ENCODE results near the gene PAQR8. TPM values are rescaled to one million over a fixed set of nuclear protein-coding genes. Genes with fewer than 3 reads are reported as not detected.
A peak's percentile ranks its signal among the peaks of the same experiment; 100 is the strongest.

The PAQR8 gene
- total RNA-seq, 2 donors from 2014 or later = 2.6 to 5.6 TPM

DNA sequence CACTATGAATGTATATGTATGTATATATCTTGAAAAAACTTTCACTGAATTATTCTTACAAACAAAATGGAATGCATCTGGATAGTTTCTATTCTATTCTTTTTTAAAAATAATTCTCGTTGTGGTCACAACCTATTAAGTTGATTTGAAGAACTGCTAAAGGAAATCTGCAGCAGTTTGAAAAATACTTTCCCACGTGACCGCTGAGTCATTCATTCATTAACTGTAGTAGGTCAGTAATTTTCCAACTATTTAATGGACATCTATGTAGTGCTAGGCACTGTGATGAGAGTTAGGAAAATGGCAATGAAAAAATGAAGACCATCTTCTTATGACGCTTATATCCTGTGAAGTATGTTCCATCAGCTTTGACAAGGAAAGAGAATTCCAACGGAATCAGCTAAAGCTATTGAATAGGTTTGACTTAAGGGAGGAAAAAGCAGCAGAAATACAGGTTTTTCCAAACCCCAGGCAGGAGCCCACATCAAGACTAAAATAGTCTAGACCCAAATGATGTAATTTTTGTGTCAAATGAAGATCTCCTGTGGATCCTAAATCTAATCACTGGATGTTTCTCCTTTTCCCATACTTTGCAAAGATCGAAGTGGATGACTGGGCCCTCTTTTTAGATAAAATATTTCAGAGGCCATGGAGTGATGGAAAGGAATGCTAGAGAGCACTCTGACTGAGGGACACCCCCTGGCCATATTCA, 54.1 kb downstream of the PAQR8 start:
- H3K4me3 ChIP-seq = no peak overlapping the region
- no peak overlapping the region for H3K27ac ChIP-seq
- H3K36me3 ChIP-seq = no peaks in the 10 kb centered on the region
- TF ChIP-seq, protein P1, sequence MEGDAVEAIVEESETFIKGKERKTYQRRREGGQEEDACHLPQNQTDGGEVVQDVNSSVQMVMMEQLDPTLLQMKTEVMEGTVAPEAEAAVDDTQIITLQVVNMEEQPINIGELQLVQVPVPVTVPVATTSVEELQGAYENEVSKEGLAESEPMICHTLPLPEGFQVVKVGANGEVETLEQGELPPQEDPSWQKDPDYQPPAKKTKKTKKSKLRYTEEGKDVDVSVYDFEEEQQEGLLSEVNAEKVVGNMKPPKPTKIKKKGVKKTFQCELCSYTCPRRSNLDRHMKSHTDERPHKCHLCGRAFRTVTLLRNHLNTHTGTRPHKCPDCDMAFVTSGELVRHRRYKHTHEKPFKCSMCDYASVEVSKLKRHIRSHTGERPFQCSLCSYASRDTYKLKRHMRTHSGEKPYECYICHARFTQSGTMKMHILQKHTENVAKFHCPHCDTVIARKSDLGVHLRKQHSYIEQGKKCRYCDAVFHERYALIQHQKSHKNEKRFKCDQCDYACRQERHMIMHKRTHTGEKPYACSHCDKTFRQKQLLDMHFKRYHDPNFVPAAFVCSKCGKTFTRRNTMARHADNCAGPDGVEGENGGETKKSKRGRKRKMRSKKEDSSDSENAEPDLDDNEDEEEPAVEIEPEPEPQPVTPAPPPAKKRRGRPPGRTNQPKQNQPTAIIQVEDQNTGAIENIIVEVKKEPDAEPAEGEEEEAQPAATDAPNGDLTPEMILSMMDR (IDR thresholded peaks at IDR 0.05) = no peak
- H3K27me3 ChIP-seq = no peaks in the 10 kb centered on the region
- peaks cover 0 to 34% of the 10 kb centered on the region in 2 donors for H3K4me1 ChIP-seq
- no peaks in the 10 kb centered on the region for H3K9me3 ChIP-seq
- no peak for DNase-seq (ENCODE audit: low spot score)

DNA sequence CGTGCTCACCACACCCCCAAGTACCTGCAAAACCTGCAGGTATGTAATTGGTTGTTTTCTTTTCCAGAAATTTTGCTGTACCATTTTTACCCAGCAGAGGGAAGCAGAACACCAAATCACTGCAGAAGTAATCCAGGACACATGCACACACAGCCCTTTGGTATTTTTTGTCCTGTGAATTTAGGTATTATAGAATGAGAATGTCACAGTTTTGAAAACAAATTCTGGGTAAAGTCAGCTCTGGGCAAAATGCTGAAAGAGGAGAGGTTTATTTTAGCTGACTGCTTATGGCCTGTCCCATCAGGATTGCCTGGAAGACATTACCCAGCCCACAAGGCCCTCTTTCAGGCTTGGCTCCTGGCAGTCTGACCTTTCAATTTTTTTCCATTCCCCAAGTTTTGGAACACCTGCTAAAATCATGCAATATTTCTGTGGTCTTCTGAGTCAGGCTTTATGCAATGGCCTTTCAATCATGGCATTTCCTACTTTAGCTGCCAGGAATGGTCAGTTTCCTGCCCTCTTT, 54.7 kb downstream of the PAQR8 start:
- DNase-seq (ENCODE audit: low spot score) = no peak
- Histone ChIP-seq H3K36me3 (no peaks in the 10 kb centered on the region), H3K9me3 (no peaks in the 10 kb centered on the region), H3K27me3 (no peaks in the 10 kb centered on the region), H3K4me1 (peaks cover 0 to 36% of the 10 kb centered on the region in 2 donors), H3K4me3 (no peak overlapping the region), H3K27ac (peak overlapping the region; percentile 84 to 90)
- TF ChIP-seq, protein P1 (IDR thresholded peaks at IDR 0.05) = peak; percentile 72 to 91

DNA sequence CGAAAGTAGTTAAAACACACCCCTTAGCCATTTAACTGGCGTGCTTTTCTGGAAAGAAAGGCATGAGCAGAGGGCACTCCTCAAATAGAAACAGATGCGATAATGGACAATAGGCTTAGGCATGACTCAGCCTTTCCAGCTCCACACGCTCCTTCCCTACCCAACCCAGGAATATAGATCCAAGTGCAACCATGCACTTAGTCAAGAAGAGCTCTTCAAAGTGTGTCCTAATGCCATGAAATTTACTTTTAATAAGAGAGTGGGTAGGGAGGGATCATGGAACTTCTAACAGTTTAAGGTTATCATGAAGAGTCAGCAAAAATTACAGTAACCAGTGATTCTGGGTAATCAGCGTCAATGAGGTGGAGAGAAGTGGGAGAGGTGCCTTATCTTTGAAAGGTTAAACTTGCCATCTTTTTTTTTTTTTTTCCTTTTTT, 55.7 kb downstream of the PAQR8 start:
- no peaks in the 10 kb centered on the region for H3K27me3 ChIP-seq
- H3K36me3 ChIP-seq = no peaks in the 10 kb centered on the region
- DNase-seq (ENCODE audit: low spot score) = no peak
- no peak overlapping the region for H3K4me3 ChIP-seq
- TF ChIP-seq, protein P1 (IDR thresholded peaks at IDR 0.05) = no peak
- no peaks in the 10 kb centered on the region for H3K9me3 ChIP-seq
- peaks cover 0 to 36% of the 10 kb centered on the region in 2 donors for H3K4me1 ChIP-seq
- H3K27ac ChIP-seq = peak overlapping the region; percentile 84 to 90

GRCh38 chr6:52418606-52419005, 56.7 kb downstream of the PAQR8 start:
- Histone ChIP-seq H3K4me3 (no peak overlapping the region), H3K4me1 (peaks cover 0 to 36% of the 10 kb centered on the region in 2 donors), H3K27me3 (no peaks in the 10 kb centered on the region), H3K36me3 (no peaks in the 10 kb centered on the region), H3K9me3 (no peaks in the 10 kb centered on the region), H3K27ac (peak overlapping the region; percentile 84 to 90)
- TF ChIP-seq, protein P1 (IDR thresholded peaks at IDR 0.05) = no peak
- DNase-seq (ENCODE audit: low spot score) = no peak

- peak; percentile 99 for DNase-seq (ENCODE audit: low spot score)
- Histone ChIP-seq H3K27me3 (no peaks in the 10 kb centered on the region), H3K4me3 (peak within 1 kb of the TSS; percentile 84), H3K27ac (peak within 1 kb of the TSS; percentile 84 to 90), H3K4me1 (peaks cover 0 to 36% of the 10 kb centered on the region in 2 donors), H3K9me3 (no peaks in the 10 kb centered on the region), H3K36me3 (no peaks in the 10 kb centered on the region)
- TF ChIP-seq, protein P1 (IDR thresholded peaks at IDR 0.05) = no peak
Measured at GRCh38 chr6:52419809-52420667, 58.1 kb downstream of the PAQR8 start, which contains the start of gene EFHC1. Gene EFHC1 (plus strand): TSS chr6:52420342. CDS start chr6:52420411, 69 bp downstream.
